Retinal pigment epithelial cell (primary cell): ENCODE results near the gene PRPH.
"Not testable (repeated sequence)": the region's sequence is repeated elsewhere in the genome, so short reads cannot be mapped to it uniquely, and the experiment has no call there.

Experiments
- DNase-seq: peaks from one replicate; pipeline ENCODE4 v3.0.0-alpha.2; 2010; ENCODE audit warnings: low read depth
- H3K4me3 ChIP-seq: 2 replicates; pipeline ENCODE4 v1.5.1; 2011; ENCODE audit warnings: mild to moderate bottlenecking, low read length, control low read depth, moderate library complexity
- CTCF ChIP-seq: conservative IDR thresholded peaks from 2 replicates; pipeline ENCODE4 v1.5.1; 2011; ENCODE audit warnings: low read depth, low read length, control low read depth, inconsistent platforms

The PRPH gene

GRCh38 chr12:49314811-49315210 is 19.9 kb downstream of the PRPH start:
- no peak overlapping the region for H3K4me3 ChIP-seq
- TF ChIP-seq CTCF = no peak
- no peak for DNase-seq

- not testable (repeated sequence) for H3K4me3 ChIP-seq, DNase-seq
These were observed 22.2 kb downstream of the PRPH start for GRCh38 chr12:49317118-49317517.

- not testable (repeated sequence) for H3K4me3 ChIP-seq, DNase-seq
These were observed 25.6 kb downstream of the PRPH start for GRCh38 chr12:49320411-49321103.

GRCh38 chr12:49322367-49322707 is 27.4 kb downstream of the PRPH start:
- no peak for DNase-seq
- peak overlapping the region; percentile 88 for H3K4me3 ChIP-seq
- TF ChIP-seq CTCF = no peak

GRCh38 chr12:49322708-49323523 is 28.0 kb downstream of the PRPH start, which contains the start of gene TROAP:
TROAP (plus strand) TSS chr12:49323255; CDS start chr12:49323609, 354 bp downstream.
- H3K4me3 ChIP-seq = peak within 1 kb of the TSS; percentile 88
- peak; percentile 95 for DNase-seq
- no peak for TF ChIP-seq CTCF

- H3K4me3 ChIP-seq = peak overlapping the region; percentile 88
- no peak for DNase-seq
- no peak for TF ChIP-seq CTCF
These were observed 28.7 kb downstream of the PRPH start for GRCh38 chr12:49323524-49324097.

- TF ChIP-seq CTCF = no peak
- no peak for DNase-seq
- no peak overlapping the region for H3K4me3 ChIP-seq
These were observed 30.7 kb downstream of the PRPH start for GRCh38 chr12:49325606-49326005.

GRCh38 chr12:49327368-49327767 is 32.4 kb downstream of the PRPH start:
- H3K4me3 ChIP-seq = no peak overlapping the region
- no peak for DNase-seq
- TF ChIP-seq CTCF = no peak
